Daoy (cell line): ENCODE results near the gene SLC25A29. TPM values are rescaled to one million over a fixed set of nuclear protein-coding genes. Genes with fewer than 3 reads are reported as not detected.

ENCODE experiments used
- total RNA-seq: library from RNA; depleted of rRNA; stranded (reverse); fragments of >200 nt; shearing (Covaris generic); gene quantifications from 2 replicates; pipeline ENCODE4 v1.2.3, GENCODE V29; 2014; rRNA removed

The SLC25A29 gene
- total RNA-seq, 1 experiment from 2014 or later, result 34.7 TPM

Other genes starting within 250 kb of the SLC25A29 start
- gene EVL, start 241.0 kb downstream of the SLC25A29 start, total RNA-seq, result 18.6 and 40.1 TPM in 2 replicates
- 0.06 TPM in 1 of 2 replicates, not detected in the other for gene DEGS2, start 146.8 kb downstream of the SLC25A29 start, total RNA-seq
- 44.1 and 47.3 TPM in 2 replicates for gene YY1, start 67.3 kb downstream of the SLC25A29 start, total RNA-seq
- gene SLC25A47, start 16.9 kb upstream of the SLC25A29 start, total RNA-seq, result not detected in 2 replicates
- 30.2 and 32.1 TPM in 2 replicates for gene WDR25, start 70.0 kb upstream of the SLC25A29 start, total RNA-seq